AG09319 (cell line): ENCODE measurements around the gene UGGT2.

ENCODE experiments used
- DNase-seq: peaks from one replicate; pipeline ENCODE4 v3.0.0-alpha.2; 2010; ENCODE audit warnings: low read depth; ENCODE audit errors: extremely low read depth
- CTCF ChIP-seq: IDR thresholded peaks from 2 replicates; pipeline ENCODE4 v1.5.1; 2011; ENCODE audit warnings: low read depth, mild to moderate bottlenecking, inconsistent platforms, low read length, moderate library complexity

UGGT2 gene

GRCh38 chr13:96089749-96090239 lies 36.6 kb upstream of the UGGT2 start, which contains the start of gene HS6ST3:
Gene HS6ST3, plus strand, starts transcription at chr13:96090107.
- no peak for TF ChIP-seq CTCF
- DNase-seq, result no peak

- no peak for TF ChIP-seq CTCF
- no peak for DNase-seq
Measured at GRCh38 chr13:96089139-96089538, 35.9 kb upstream of the UGGT2 start.

GRCh38 chr13:96086736-96087135 lies 33.5 kb upstream of the UGGT2 start:
- no peak for TF ChIP-seq CTCF
- no peak for DNase-seq

GRCh38 chr13:96082640-96083039 lies 29.4 kb upstream of the UGGT2 start:
- DNase-seq, result no peak
- TF ChIP-seq CTCF, result no peak

- no peak for TF ChIP-seq CTCF
- no peak for DNase-seq
Measured at GRCh38 chr13:96081888-96082287, 28.7 kb upstream of the UGGT2 start.

- DNase-seq, result no peak
- TF ChIP-seq CTCF, result no peak
Measured at GRCh38 chr13:96080676-96081075, 27.5 kb upstream of the UGGT2 start.

GRCh38 chr13:96075953-96076543 lies 22.8 kb upstream of the UGGT2 start:
- peak; percentile 61 for TF ChIP-seq CTCF
- DNase-seq, result no peak
